Stimulated activated CD8-positive, alpha-beta memory T cell treated with anti-CD3 and anti-CD28 coated beads, Interleukin-2, amount 100 ng/mL, for 48 hours (primary cell): ENCODE data around the gene ING5.

Source experiments
- DNase-seq, 2 donors: peaks; one replicate each; pipeline ENCODE4 v3.0.0-alpha.2; 2020; ENCODE audit warnings: low read depth in 2 of 2

ING5 gene

GRCh38 chr2:241776336-241777169 lies 74.7 kb downstream of the ING5 start, which contains the start of gene GAL3ST2:
GAL3ST2 (plus strand) TSS chr2:241776822; CDS start chr2:241776956, 134 bp downstream.
- DNase-seq = no peak

- DNase-seq = no peak
Observed at GRCh38 chr2:241777170-241777685, 75.4 kb downstream of the ING5 start.

GRCh38 chr2:241777686-241778627 lies 76.1 kb downstream of the ING5 start:
- no peak for DNase-seq
